HUES48 (cell line): ENCODE results near the gene TMEM175.

Experiments
- H3K27ac ChIP-seq: one replicate; pipeline ENCODE4 v1.7.0; 2013; ENCODE audit warnings: low read depth, low read length, inconsistent platforms
- H3K27me3 ChIP-seq: 2 replicates; pipeline ENCODE4 v1.6.1; 2013; ENCODE audit warnings: mild to moderate bottlenecking, low read length; ENCODE audit not compliant: control insufficient read depth, insufficient read depth
- H3K36me3 ChIP-seq: 2 replicates; pipeline ENCODE4 v1.6.1; 2013; ENCODE audit warnings: low read length; ENCODE audit not compliant: control insufficient read depth, insufficient read depth
- H3K4me1 ChIP-seq: 2 replicates; pipeline ENCODE4 v1.6.1; 2013; ENCODE audit warnings: mild to moderate bottlenecking, low read length; ENCODE audit not compliant: control insufficient read depth, insufficient read depth
- H3K4me3 ChIP-seq: 2 replicates; pipeline ENCODE4 v1.5.1; 2013; ENCODE audit warnings: mild to moderate bottlenecking, low read depth, low read length
- H3K9ac ChIP-seq: 2 replicates; pipeline ENCODE4 v1.6.1; 2013; ENCODE audit warnings: mild to moderate bottlenecking, low read depth, low read length, moderate library complexity
- H3K9me3 ChIP-seq: 2 replicates; pipeline ENCODE4 v1.6.1; 2013; ENCODE audit warnings: low read length; ENCODE audit not compliant: control insufficient read depth, insufficient read depth

Gene TMEM175

GRCh38 chr4:890036-890695 lies 42.1 kb upstream of the TMEM175 start:
- H3K4me3 ChIP-seq: no peak overlapping the region
- H3K27ac ChIP-seq: no peak overlapping the region
- H3K36me3 ChIP-seq: peaks cover 37% of the 10 kb centered on the region
- H3K27me3 ChIP-seq: no peaks in the 10 kb centered on the region
- peaks cover 3% of the 10 kb centered on the region; the same call in 1 of the 2 replicates for H3K9me3 ChIP-seq
- H3K4me1 ChIP-seq: no peaks in the 10 kb centered on the region
- H3K9ac ChIP-seq: no peak overlapping the region

GRCh38 chr4:891747-892146 lies 40.5 kb upstream of the TMEM175 start:
- Histone ChIP-seq H3K27me3 (no peaks in the 10 kb centered on the region), H3K36me3 (peaks cover 33% of the 10 kb centered on the region), H3K9ac (no peak overlapping the region), H3K27ac (no peak overlapping the region), H3K4me3 (no peak overlapping the region), H3K9me3 (peaks cover 3% of the 10 kb centered on the region; the same call in 1 of the 2 replicates), H3K4me1 (no peaks in the 10 kb centered on the region)

- peaks cover 1% of the 10 kb centered on the region; the same call in 1 of the 2 replicates for H3K9me3 ChIP-seq
- H3K36me3 ChIP-seq: peaks cover 41% of the 10 kb centered on the region
- H3K4me1 ChIP-seq: no peaks in the 10 kb centered on the region
- H3K9ac ChIP-seq: no peak overlapping the region
- H3K4me3 ChIP-seq: no peak overlapping the region
- H3K27me3 ChIP-seq: no peaks in the 10 kb centered on the region
- no peak overlapping the region for H3K27ac ChIP-seq
Observed at GRCh38 chr4:892780-893179, 39.5 kb upstream of the TMEM175 start.

GRCh38 chr4:893276-893994 lies 38.8 kb upstream of the TMEM175 start:
- Histone ChIP-seq H3K27ac (no peak overlapping the region), H3K9me3 (no peaks in the 10 kb centered on the region), H3K9ac (no peak overlapping the region), H3K27me3 (no peaks in the 10 kb centered on the region), H3K4me3 (no peak overlapping the region), H3K36me3 (peaks cover 41% of the 10 kb centered on the region), H3K4me1 (no peaks in the 10 kb centered on the region)

GRCh38 chr4:893995-894705 lies 38.1 kb upstream of the TMEM175 start:
- Histone ChIP-seq H3K9me3 (no peaks in the 10 kb centered on the region), H3K9ac (no peak overlapping the region), H3K4me1 (no peaks in the 10 kb centered on the region), H3K27me3 (no peaks in the 10 kb centered on the region), H3K36me3 (peaks cover 41% of the 10 kb centered on the region), H3K27ac (no peak overlapping the region), H3K4me3 (no peak overlapping the region)

- no peak overlapping the region for H3K4me3 ChIP-seq
- no peaks in the 10 kb centered on the region for H3K4me1 ChIP-seq
- H3K27me3 ChIP-seq: no peaks in the 10 kb centered on the region
- H3K9ac ChIP-seq: no peak overlapping the region
- no peaks in the 10 kb centered on the region for H3K9me3 ChIP-seq
- H3K27ac ChIP-seq: no peak overlapping the region
- peaks cover 32% of the 10 kb centered on the region for H3K36me3 ChIP-seq
Observed at GRCh38 chr4:895596-895995, 36.7 kb upstream of the TMEM175 start.

GRCh38 chr4:896216-896615 lies 36.0 kb upstream of the TMEM175 start:
- no peak overlapping the region for H3K27ac ChIP-seq
- peaks cover 32% of the 10 kb centered on the region for H3K36me3 ChIP-seq
- H3K4me3 ChIP-seq: no peak overlapping the region
- H3K9me3 ChIP-seq: no peaks in the 10 kb centered on the region
- H3K9ac ChIP-seq: no peak overlapping the region
- no peaks in the 10 kb centered on the region for H3K27me3 ChIP-seq
- no peaks in the 10 kb centered on the region for H3K4me1 ChIP-seq

GRCh38 chr4:896630-897029 lies 35.6 kb upstream of the TMEM175 start:
- no peak overlapping the region for H3K9ac ChIP-seq
- H3K27ac ChIP-seq: no peak overlapping the region
- H3K4me1 ChIP-seq: no peaks in the 10 kb centered on the region
- peaks cover 34% of the 10 kb centered on the region for H3K36me3 ChIP-seq
- no peak overlapping the region for H3K4me3 ChIP-seq
- H3K9me3 ChIP-seq: no peaks in the 10 kb centered on the region
- no peaks in the 10 kb centered on the region for H3K27me3 ChIP-seq

GRCh38 chr4:898123-898522 lies 34.1 kb upstream of the TMEM175 start:
- Histone ChIP-seq H3K27me3 (no peaks in the 10 kb centered on the region), H3K4me1 (no peaks in the 10 kb centered on the region; the same call in 1 of the 2 replicates), H3K9ac (no peak overlapping the region), H3K9me3 (no peaks in the 10 kb centered on the region), H3K4me3 (no peak overlapping the region), H3K27ac (no peak overlapping the region), H3K36me3 (peaks cover 31% of the 10 kb centered on the region)

GRCh38 chr4:898869-899555 lies 33.2 kb upstream of the TMEM175 start:
- Histone ChIP-seq H3K4me1 (no peaks in the 10 kb centered on the region; the same call in 1 of the 2 replicates), H3K9ac (no peak overlapping the region), H3K27ac (no peak overlapping the region), H3K9me3 (no peaks in the 10 kb centered on the region), H3K36me3 (peaks cover 27% of the 10 kb centered on the region), H3K27me3 (no peaks in the 10 kb centered on the region), H3K4me3 (no peak overlapping the region)
